ENCODE data around the gene ZNF407. TPM values are rescaled to one million over a fixed set of nuclear protein-coding genes. Genes with fewer than 3 reads are reported as not detected.

ZNF407 gene
- total RNA-seq, 1 donor from 2014 or later = 24.9 TPM

DNA sequence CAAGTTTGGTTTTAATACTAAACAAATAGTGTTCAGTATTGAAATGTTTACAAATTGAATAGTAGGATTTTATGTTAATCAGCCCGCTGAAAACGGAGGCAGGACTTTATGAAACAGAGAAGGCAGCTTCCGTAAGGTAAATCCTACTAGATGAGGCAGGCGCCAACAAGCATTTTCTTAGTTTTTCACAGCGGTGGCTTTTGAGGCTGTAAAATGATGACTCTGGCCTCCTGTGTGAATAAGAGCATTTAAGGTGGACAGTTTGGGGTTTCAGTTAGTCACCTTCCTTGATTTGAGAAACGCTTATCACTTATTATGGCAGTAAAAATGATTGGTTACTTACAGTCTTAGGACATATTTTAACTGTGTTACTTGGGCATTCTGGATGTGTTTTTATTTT is 398.4 kb downstream of the ZNF407 start:
- no peak for DNase-seq (ENCODE audit: low spot score in 2 of 2, unreplicated experiment in 2 of 2)
- peaks cover 3% of the 10 kb centered on the region for H3K36me3 Mint-ChIP-seq
- no peaks in the 10 kb centered on the region for H3K27me3 Mint-ChIP-seq (ENCODE audit: low read depth)
- no peaks in the 10 kb centered on the region for H3K9me3 Mint-ChIP-seq
- no peak overlapping the region for H3K27ac Mint-ChIP-seq
- TF ChIP-seq, protein P1, sequence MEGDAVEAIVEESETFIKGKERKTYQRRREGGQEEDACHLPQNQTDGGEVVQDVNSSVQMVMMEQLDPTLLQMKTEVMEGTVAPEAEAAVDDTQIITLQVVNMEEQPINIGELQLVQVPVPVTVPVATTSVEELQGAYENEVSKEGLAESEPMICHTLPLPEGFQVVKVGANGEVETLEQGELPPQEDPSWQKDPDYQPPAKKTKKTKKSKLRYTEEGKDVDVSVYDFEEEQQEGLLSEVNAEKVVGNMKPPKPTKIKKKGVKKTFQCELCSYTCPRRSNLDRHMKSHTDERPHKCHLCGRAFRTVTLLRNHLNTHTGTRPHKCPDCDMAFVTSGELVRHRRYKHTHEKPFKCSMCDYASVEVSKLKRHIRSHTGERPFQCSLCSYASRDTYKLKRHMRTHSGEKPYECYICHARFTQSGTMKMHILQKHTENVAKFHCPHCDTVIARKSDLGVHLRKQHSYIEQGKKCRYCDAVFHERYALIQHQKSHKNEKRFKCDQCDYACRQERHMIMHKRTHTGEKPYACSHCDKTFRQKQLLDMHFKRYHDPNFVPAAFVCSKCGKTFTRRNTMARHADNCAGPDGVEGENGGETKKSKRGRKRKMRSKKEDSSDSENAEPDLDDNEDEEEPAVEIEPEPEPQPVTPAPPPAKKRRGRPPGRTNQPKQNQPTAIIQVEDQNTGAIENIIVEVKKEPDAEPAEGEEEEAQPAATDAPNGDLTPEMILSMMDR (IDR thresholded peaks at IDR 0.05; ENCODE audit: unreplicated experiment) = no peak
- H3K4me1 Mint-ChIP-seq = peaks cover 8% of the 10 kb centered on the region
- no peak overlapping the region for H3K4me3 Mint-ChIP-seq

DNA sequence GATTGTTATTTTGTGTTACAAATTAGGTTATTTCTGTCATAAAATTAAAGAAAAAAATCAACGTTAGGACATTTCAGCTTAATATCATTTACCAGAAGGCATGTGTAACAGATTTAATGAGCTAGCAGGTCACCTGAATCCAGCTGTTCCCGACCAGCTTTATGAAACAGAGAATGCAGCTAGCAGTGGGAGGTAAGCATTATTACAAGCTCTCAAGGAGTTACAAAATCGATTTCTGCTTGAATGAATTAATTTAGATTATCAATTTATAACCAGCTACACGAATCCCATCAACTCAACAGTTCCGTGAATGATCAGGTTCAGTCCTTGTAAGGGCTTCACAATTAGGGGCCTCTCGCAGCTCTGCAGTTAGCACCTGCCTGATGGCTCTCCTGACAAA is 399.3 kb downstream of the ZNF407 start:
- H3K27me3 Mint-ChIP-seq (ENCODE audit: low read depth) = no peaks in the 10 kb centered on the region
- no peaks in the 10 kb centered on the region for H3K9me3 Mint-ChIP-seq
- peaks cover 7% of the 10 kb centered on the region for H3K4me1 Mint-ChIP-seq
- no peak overlapping the region for H3K27ac Mint-ChIP-seq
- TF ChIP-seq, protein P1 (IDR thresholded peaks at IDR 0.05; ENCODE audit: unreplicated experiment) = no peak
- peaks cover 3% of the 10 kb centered on the region for H3K36me3 Mint-ChIP-seq
- no peak for DNase-seq (ENCODE audit: low spot score in 2 of 2, unreplicated experiment in 2 of 2)
- H3K4me3 Mint-ChIP-seq = no peak overlapping the region

DNA sequence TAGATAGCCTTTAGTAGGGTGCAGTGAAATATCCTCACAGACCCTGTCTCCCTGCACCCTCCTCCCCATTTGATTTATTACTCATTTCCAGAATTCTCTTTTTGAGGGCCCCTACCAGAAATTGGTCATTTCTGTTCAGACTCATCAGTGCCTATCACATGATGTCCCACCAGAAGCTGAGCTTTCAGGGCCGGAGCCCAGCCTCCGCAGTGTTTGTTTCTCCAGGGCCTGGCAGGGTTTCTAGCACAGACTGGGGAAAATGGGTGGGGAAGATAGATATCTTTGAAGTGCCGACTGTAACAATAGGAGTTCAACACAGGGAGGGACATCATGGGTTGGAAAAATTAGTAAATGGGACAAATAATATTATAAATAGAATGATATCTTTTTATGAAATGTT is 403.2 kb downstream of the ZNF407 start:
- no peak for DNase-seq (ENCODE audit: low spot score in 2 of 2, unreplicated experiment in 2 of 2)
- Mint-ChIP-seq H3K27me3 (ENCODE audit: low read depth) (no peaks in the 10 kb centered on the region), H3K36me3 (peaks cover 3% of the 10 kb centered on the region), H3K4me3 (no peak overlapping the region), H3K27ac (no peak overlapping the region), H3K4me1 (no peaks in the 10 kb centered on the region), H3K9me3 (no peaks in the 10 kb centered on the region)
- TF ChIP-seq, protein P1 (IDR thresholded peaks at IDR 0.05; ENCODE audit: unreplicated experiment) = no peak

- DNase-seq (ENCODE audit: low spot score in 2 of 2, unreplicated experiment in 2 of 2) = no peak
- TF ChIP-seq, protein P1 (IDR thresholded peaks at IDR 0.05; ENCODE audit: unreplicated experiment) = no peak
- Mint-ChIP-seq H3K36me3 (peaks cover 3% of the 10 kb centered on the region), H3K27ac (no peak overlapping the region), H3K4me3 (no peak overlapping the region), H3K4me1 (no peaks in the 10 kb centered on the region), H3K9me3 (no peaks in the 10 kb centered on the region), H3K27me3 (ENCODE audit: low read depth) (no peaks in the 10 kb centered on the region)
Measured at GRCh38 chr18:75003039-75003438, 405.4 kb downstream of the ZNF407 start.

DNA sequence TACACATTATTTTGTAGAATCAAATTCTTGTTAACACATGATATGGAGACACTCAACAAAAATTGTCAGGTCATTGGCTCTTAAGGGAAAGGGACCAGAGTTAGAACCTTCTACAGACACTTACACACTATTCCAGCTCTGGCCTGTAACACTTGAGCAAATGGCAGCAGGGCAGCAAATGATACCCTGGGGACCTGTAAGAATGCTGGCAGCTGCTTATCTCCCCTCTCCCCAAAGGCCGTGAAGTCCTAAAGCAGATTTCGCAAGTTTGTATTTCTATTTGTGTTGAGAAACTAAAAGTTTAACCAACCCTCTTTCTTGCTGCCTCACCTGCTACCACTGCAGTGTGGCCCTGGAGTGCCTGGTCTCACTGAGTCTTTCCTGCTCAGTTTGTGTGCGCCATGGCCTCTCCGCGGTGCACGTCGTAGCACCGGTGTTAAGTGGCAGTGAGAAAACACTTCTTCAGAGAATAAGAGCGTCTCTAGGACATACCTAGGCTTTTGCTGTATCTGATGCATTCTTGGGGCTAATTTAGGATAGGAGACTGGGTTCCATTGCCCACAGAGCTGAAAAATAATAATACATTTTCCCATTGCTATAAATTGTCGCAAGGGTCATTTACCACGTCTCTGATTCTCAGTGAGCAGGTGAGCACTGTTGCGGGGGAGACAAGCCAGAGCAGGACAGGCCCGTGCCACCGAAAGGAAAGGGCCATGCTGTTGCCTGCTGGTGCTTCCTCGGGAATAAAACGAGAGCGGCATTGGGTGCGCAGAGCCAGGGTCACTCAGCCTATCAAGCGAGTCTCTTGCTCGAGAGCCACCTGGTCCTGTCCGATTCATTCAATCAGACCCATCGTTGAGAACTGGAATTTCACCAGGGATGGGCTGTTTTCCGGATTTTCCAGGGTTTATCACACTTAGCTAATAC is 406.4 kb downstream of the ZNF407 start:
- Mint-ChIP-seq H3K27ac (no peak overlapping the region), H3K36me3 (no peaks in the 10 kb centered on the region), H3K4me3 (no peak overlapping the region), H3K9me3 (peaks cover 9% of the 10 kb centered on the region), H3K4me1 (no peaks in the 10 kb centered on the region), H3K27me3 (ENCODE audit: low read depth) (no peaks in the 10 kb centered on the region)
- no peak for DNase-seq (ENCODE audit: low spot score in 2 of 2, unreplicated experiment in 2 of 2)
- TF ChIP-seq, protein P1 (IDR thresholded peaks at IDR 0.05; ENCODE audit: unreplicated experiment) = no peak

All from mesothelial cell of epicardium (in vitro differentiated cells).